Astrocyte of the spinal cord (primary cell): ENCODE data around the gene CNTNAP4.

Experiments used
- DNase-seq: peaks from one replicate; pipeline ENCODE4 v3.0.0; 2011; ENCODE audit warnings: low read depth, low spot score
- H3K4me3 ChIP-seq: 2 replicates; pipeline ENCODE4 v1.5.1; 2011; ENCODE audit warnings: low read depth, mild to moderate bottlenecking, low read length, moderate library complexity
- in situ Hi-C: cut with HindIII; loops from 2 replicates; pipeline ENCODE4 v1.10.0; 2017; ENCODE audit warnings: low sequenced_read_pairs
- TF ChIP-seq, protein P1 (sequence below): IDR thresholded peaks from 2 replicates; pipeline ENCODE4 v1.5.1; 2012; ENCODE audit warnings: low read depth, mild to moderate bottlenecking, low read length, inconsistent platforms

CNTNAP4 gene

DNA sequence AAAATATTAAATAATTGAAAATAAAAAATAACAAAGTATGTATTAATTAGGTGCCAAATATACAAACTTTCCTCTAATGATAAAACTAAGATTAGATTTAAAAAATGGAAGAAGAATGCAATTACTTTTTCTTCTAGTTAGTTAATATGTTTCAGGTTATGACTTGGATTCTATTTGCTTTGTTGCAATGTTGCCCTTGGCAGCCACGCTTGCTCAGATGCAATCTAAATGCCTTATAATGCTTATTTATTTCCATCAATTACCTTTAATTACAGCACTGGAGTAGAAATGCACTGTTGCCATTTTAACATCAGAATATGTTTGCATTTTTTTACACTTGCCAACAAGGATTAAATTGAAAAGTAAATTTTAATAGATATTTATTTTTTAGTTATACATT lies 263.9 kb downstream of the CNTNAP4 start:
- no peak overlapping the region for H3K4me3 ChIP-seq
- no peak for DNase-seq
- in situ Hi-C loops = no loop called here
- TF ChIP-seq, protein P1, sequence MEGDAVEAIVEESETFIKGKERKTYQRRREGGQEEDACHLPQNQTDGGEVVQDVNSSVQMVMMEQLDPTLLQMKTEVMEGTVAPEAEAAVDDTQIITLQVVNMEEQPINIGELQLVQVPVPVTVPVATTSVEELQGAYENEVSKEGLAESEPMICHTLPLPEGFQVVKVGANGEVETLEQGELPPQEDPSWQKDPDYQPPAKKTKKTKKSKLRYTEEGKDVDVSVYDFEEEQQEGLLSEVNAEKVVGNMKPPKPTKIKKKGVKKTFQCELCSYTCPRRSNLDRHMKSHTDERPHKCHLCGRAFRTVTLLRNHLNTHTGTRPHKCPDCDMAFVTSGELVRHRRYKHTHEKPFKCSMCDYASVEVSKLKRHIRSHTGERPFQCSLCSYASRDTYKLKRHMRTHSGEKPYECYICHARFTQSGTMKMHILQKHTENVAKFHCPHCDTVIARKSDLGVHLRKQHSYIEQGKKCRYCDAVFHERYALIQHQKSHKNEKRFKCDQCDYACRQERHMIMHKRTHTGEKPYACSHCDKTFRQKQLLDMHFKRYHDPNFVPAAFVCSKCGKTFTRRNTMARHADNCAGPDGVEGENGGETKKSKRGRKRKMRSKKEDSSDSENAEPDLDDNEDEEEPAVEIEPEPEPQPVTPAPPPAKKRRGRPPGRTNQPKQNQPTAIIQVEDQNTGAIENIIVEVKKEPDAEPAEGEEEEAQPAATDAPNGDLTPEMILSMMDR = no peak

DNA sequence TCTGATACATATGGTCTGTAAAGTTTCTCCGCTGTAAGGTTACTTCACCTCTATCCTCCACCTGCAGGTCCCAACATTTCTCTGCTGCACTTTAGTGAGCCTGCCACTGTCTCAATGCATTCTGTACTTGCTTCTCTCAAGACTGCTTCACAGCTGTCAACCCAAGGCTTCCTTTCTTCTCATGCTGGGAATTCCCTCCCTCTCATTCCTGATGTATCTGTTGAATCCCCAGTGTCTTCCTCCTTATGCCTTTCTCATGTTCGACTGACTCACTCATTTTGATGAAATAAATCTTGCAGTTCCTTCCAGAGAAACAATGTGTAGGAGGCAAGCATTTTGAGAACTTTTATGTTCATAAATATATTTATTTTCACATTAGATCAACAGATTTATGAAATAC lies 288.3 kb downstream of the CNTNAP4 start:
- TF ChIP-seq, protein P1 = no peak
- H3K4me3 ChIP-seq = no peak overlapping the region
- in situ Hi-C loops = no loop called here
- DNase-seq = no peak

DNA sequence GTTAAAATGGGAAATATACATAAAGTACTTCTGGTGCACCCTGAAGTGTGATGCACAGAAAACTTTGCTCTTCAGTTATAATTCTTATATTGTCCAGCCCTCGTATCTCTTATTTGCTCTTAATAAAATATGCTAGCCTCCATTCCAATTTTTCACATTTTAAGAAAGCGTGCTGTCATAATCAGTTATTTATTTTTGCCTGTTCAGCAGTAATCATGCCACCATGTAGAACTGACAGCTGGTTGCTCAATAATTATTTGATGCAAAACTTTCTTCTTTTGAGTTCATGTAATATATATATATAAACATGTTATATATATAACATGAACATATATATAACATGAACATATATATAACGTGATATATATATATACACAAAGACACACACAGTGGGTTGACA lies 294.6 kb downstream of the CNTNAP4 start:
- DNase-seq = no peak
- H3K4me3 ChIP-seq = no peak overlapping the region
- TF ChIP-seq, protein P1 = no peak
- in situ Hi-C loops = no loop called here

DNA sequence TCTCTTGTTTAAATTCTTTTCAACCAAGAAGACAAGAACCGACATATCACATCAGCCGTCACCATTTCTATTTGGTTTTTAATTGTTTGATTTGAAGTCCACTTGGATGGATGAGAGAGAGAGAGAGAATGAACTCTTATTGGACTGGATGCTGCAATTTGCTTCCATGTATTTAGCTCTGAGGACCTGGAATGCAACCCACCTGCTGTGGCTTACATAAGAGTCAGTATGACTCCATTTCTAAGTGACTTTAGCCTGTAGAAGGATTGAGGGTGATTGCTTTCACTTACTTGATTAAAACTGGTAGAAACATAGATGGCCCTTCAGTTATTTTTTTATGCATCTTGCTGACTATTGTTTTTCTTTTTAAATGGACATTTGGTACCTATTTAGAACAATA lies 296.1 kb downstream of the CNTNAP4 start:
- TF ChIP-seq, protein P1 = no peak
- in situ Hi-C loops = no loop called here
- H3K4me3 ChIP-seq = no peak overlapping the region
- DNase-seq = no peak

DNA sequence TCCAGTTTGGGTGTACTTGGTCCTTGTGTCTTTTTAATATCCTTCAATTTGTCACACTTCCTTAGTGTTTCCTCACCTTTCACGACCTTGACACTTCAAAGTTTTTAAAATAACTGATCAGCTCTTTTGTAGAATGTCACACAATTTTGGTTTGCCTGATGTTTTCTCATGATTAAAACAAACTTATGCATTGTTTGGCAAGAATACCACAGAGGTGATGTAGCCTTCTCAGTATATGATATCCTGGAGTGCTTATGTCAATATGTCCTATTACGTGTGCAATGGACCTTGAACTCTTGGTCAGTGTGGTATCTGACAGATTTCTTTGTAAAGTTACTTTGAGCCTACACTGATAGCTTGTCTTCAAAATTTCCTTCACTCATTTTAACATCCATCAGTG lies 297.4 kb downstream of the CNTNAP4 start:
- H3K4me3 ChIP-seq = no peak overlapping the region
- in situ Hi-C loops = no loop called here
- DNase-seq = no peak
- TF ChIP-seq, protein P1 = no peak

DNA sequence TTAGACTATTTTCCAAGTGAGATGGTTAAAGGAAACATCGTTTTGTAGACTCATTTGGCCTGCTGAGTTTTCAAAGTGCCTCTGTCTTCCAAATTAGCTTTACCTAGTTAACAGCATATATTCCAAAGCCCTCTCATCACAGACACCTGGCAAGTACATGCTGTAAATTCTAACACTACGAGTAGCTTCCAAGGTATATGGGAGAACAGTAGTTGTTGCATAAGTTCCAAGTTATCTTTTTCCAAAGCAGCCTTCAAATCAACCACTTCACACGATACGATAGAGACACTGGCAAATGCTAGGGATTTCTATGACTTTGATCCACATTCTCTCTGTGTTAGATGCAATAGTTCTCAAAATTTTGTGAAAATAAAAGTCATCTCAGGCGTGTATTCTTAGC lies 299.3 kb downstream of the CNTNAP4 start:
- no peak overlapping the region for H3K4me3 ChIP-seq
- no peak for DNase-seq
- TF ChIP-seq, protein P1 = no peak
- in situ Hi-C loops = no loop called here

DNA sequence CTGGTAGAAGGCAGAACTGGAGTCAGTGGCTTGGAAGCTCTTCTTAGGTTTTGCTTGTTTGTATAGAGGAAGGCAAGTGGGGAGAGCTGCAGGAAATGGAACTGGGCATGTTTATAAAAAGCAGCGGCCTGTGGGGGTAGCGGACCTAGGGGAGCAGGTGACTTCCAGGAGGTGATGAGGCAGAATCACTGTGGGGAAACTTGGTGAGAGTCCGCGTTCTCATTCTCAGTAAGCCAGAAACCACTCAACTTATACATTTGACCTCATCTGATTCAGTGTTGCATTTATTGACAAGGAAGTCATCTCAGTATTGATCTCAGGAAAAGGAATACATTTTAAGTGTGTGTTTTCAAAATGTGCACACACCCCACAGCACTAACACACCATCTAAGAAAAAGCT lies 299.8 kb downstream of the CNTNAP4 start:
- TF ChIP-seq, protein P1 = no peak
- no peak for DNase-seq
- in situ Hi-C loops = no loop called here
- H3K4me3 ChIP-seq = no peak overlapping the region
